WERI-Rb-1 (cell line): ENCODE measurements around the gene GULP1.

Experiments
- DNase-seq: peaks from one replicate; pipeline ENCODE4 v3.0.0-alpha.2; 2020
- H3K27ac ChIP-seq: fragments of 250-450 bp; sonication (Bioruptor Pico); 2 replicates; pipeline ENCODE4 v1.5.1; 2020; ENCODE audit warnings: mild to moderate bottlenecking, moderate library complexity
- H3K27me3 ChIP-seq: fragments of 250-450 bp; sonication (Bioruptor Pico); 2 replicates; pipeline ENCODE4 v1.5.1; 2021; ENCODE audit warnings: mild to moderate bottlenecking, low read depth, moderate library complexity; ENCODE audit not compliant: insufficient read depth, severe bottlenecking
- H3K36me3 ChIP-seq: fragments of 250-450 bp; sonication (Bioruptor Pico); 2 replicates; pipeline ENCODE4 v1.5.1; 2020; ENCODE audit warnings: mild to moderate bottlenecking, moderate library complexity
- H3K4me3 ChIP-seq: 2 replicates; pipeline ENCODE4 v1.5.1; 2011; ENCODE audit warnings: low read depth, mild to moderate bottlenecking, control low read depth, low read length
- H3K9me3 ChIP-seq: fragments of 250-450 bp; sonication (Bioruptor Pico); 2 replicates; pipeline ENCODE4 v1.5.1; 2021; ENCODE audit warnings: mild to moderate bottlenecking, moderate library complexity; ENCODE audit not compliant: severe bottlenecking
- TF ChIP-seq, protein P1 (sequence below): IDR thresholded peaks from 2 replicates; pipeline ENCODE4 v1.5.1; 2011; ENCODE audit warnings: low read depth, mild to moderate bottlenecking, control low read depth, inconsistent platforms, low read length

Gene GULP1

DNA sequence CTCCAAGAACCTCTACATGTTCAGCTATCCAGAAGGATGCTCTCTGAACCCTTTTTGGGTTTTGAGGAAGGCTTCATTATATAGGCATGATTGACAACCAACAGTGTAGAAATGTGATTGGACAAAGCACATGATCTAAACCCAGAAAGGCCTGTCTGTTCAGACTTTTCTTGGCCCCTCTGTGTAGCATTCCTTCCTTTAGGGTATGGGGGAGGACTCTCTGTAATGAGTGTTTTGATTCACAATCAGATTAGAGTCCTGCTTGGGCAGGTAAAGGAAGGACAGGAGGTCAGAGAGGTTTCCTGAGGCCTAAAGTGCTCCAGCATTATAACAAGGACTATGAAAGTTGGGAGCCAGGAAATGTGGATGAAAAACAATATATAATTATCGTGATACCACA is 13.6 kb downstream of the GULP1 start:
- no peak for DNase-seq
- Histone ChIP-seq H3K9me3 (no peaks in the 10 kb centered on the region), H3K27me3 (no peaks in the 10 kb centered on the region), H3K27ac (no peak overlapping the region), H3K36me3 (no peaks in the 10 kb centered on the region), H3K4me3 (no peak overlapping the region)
- TF ChIP-seq, protein P1, sequence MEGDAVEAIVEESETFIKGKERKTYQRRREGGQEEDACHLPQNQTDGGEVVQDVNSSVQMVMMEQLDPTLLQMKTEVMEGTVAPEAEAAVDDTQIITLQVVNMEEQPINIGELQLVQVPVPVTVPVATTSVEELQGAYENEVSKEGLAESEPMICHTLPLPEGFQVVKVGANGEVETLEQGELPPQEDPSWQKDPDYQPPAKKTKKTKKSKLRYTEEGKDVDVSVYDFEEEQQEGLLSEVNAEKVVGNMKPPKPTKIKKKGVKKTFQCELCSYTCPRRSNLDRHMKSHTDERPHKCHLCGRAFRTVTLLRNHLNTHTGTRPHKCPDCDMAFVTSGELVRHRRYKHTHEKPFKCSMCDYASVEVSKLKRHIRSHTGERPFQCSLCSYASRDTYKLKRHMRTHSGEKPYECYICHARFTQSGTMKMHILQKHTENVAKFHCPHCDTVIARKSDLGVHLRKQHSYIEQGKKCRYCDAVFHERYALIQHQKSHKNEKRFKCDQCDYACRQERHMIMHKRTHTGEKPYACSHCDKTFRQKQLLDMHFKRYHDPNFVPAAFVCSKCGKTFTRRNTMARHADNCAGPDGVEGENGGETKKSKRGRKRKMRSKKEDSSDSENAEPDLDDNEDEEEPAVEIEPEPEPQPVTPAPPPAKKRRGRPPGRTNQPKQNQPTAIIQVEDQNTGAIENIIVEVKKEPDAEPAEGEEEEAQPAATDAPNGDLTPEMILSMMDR = no peak

DNA sequence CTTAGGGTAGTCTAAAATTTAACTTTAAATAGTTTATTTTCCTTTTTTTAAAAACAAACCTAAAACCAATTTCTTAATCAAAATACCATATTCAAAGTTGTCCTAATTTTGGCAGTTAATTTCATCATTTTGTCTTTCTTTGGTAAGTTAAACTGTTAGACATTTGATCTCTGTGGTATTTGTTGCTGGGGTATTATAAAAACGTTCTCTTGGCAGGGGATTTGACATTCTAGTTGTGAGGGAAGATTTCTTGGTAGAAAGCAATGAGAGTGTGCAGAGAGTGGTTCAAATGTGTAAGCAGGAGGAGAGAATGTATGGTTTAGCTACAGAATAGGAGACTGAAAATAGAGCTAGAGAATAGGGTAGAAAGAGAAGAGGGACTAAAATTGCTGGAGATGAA is 14.6 kb downstream of the GULP1 start:
- Histone ChIP-seq H3K4me3 (no peak overlapping the region), H3K27me3 (no peaks in the 10 kb centered on the region), H3K9me3 (no peaks in the 10 kb centered on the region), H3K27ac (no peak overlapping the region), H3K36me3 (no peaks in the 10 kb centered on the region)
- TF ChIP-seq, protein P1 = no peak
- DNase-seq = no peak

DNA sequence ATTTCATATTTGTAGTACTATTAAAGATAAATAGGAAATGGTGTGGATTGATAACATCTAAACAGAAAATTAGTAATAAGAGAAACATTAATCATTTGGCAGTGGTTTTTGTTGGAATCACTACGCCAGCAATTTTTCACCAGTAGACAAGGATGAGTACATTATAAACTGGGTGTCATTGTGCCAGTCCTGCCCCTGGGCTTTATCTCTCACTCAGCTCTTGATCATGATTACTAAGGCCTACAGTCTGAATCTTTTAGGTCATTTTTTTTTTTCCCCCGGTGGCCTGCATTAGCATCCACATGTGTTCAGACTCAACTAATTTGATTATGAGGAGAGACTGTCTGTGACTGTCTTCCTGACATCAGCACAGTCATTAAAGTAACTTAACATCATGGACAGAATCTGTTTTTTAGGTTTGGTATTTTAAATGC is 16.2 kb downstream of the GULP1 start:
- no peak overlapping the region for H3K27ac ChIP-seq
- no peaks in the 10 kb centered on the region for H3K27me3 ChIP-seq
- DNase-seq = no peak
- H3K9me3 ChIP-seq = no peaks in the 10 kb centered on the region
- TF ChIP-seq, protein P1 = no peak
- no peak overlapping the region for H3K4me3 ChIP-seq
- H3K36me3 ChIP-seq = no peaks in the 10 kb centered on the region

DNA sequence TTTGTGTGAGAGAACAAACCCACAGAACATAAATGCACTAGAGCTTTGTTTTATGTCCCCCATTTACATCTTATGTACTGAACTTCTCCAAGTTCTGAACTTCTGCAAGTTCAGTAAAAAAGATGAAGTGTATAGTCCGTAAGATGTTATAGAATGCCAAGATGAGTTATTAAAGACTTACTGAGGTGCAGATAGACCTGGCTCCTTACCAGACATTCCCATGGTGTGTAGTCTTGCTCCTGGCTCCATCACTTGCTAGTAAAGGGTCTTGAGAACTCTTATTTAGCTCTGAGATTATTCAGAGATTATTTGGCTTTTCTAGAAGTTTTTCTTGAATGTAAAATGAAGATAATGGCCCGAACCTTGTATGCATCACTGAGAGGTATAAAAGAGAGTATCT is 16.8 kb downstream of the GULP1 start:
- Histone ChIP-seq H3K4me3 (no peak overlapping the region), H3K36me3 (no peaks in the 10 kb centered on the region), H3K27ac (no peak overlapping the region), H3K27me3 (no peaks in the 10 kb centered on the region), H3K9me3 (no peaks in the 10 kb centered on the region)
- TF ChIP-seq, protein P1 = no peak
- no peak for DNase-seq

DNA sequence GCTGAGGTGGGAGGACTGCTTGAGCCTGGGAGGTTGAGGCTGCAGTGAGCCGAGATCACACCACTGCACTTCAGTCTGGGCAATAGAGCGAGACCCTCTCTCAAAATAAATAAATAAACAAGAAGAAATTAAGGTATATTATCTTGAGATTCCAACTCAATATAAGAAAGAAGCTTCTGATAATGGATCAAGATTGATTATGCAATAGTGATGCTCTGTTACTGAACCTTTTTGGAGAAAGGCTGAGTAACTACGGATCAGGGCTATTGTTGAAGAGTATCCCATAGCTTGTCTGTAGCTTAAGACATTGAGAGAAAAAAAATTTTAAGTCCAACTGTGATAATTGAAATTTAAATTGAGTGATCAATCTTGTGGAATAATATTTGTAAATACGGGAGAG is 17.7 kb downstream of the GULP1 start:
- TF ChIP-seq, protein P1 = no peak

DNA sequence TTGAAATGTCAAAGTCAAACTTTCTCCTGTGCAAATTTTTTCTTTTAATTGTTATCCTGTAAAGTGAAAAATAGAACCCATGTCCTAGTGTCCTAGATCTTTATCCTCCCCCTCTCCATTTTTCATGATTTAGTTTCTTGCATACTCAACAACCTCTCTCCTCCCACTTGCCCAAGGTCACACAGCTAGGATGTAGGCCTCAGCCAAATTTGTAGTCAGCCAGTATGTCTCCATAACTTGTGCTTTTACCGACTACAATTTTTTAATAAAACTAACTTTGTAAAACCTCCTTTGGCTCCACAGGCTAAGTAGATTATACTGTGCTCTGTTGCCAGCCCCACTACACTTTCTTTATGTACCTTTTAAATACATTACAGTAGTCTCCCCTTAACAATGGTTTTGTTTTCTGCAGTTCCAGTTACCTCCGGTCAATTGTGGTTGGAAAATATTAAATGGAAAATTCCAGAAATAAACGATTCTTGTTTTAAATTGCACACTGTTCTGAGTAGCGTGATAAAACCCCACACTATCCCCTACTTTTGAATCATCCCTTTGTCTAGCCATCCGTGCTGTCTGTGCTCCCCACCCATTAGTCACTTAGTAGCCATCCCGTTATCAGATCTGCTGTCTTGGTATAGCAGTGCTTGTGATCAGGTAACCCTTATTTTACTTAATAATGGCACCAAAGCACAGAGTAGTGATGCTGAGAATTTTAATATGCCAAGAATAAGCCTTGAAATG is 22.8 kb downstream of the GULP1 start:
- no peaks in the 10 kb centered on the region for H3K9me3 ChIP-seq
- no peaks in the 10 kb centered on the region for H3K36me3 ChIP-seq
- TF ChIP-seq, protein P1 = no peak
- no peaks in the 10 kb centered on the region for H3K27me3 ChIP-seq
- H3K27ac ChIP-seq = no peak overlapping the region
- H3K4me3 ChIP-seq = no peak overlapping the region
- DNase-seq = no peak

More for the DNA sequence above, 17.7 kb downstream of the GULP1 start:
- no peaks in the 10 kb centered on the region for H3K27me3 ChIP-seq
- H3K4me3 ChIP-seq = no peak overlapping the region
- no peaks in the 10 kb centered on the region for H3K36me3 ChIP-seq
- H3K9me3 ChIP-seq = no peaks in the 10 kb centered on the region
- no peak for DNase-seq
- no peak overlapping the region for H3K27ac ChIP-seq
